Measurements from ENCODE around the gene ZFYVE16.
"Not testable (repeated sequence)": the region's sequence is repeated elsewhere in the genome, so short reads cannot be mapped to it uniquely, and the experiment has no call there.

The ZFYVE16 gene

GRCh38 chr5:80391267-80391666 lies 16.6 kb upstream of the ZFYVE16 start:
- H3K9me3 ChIP-seq (ENCODE audit: control insufficient read depth, insufficient read depth, low read depth, low read length); POLR2A ChIA-PET; H3K4me3 ChIP-seq (ENCODE audit: low read depth, low read length); H3K4me1 ChIP-seq (ENCODE audit: control insufficient read depth, insufficient read depth, low read length); H3K36me3 ChIP-seq (ENCODE audit: control insufficient read depth in 2 of 2, insufficient read depth in 1 of 2, low read length in 2 of 2); H3K27ac ChIP-seq (ENCODE audit: extremely low read depth, low read depth, low read length); CTCF ChIA-PET: not testable (repeated sequence)
- TF ChIP-seq ZNF580 (tag by site-specific recombination; IDR thresholded peaks at IDR 0.05) (0 out of 2 replicates have a peak, but pooled peaks have one; percentile 43), ZNF146 (tag by site-specific recombination; IDR thresholded peaks at IDR 0.05) (peak; percentile 87), ZNF280D (tag by site-specific recombination; IDR thresholded peaks at IDR 0.05) (peak; percentile 61; the same call in 1 of the 2 replicates)

DNA sequence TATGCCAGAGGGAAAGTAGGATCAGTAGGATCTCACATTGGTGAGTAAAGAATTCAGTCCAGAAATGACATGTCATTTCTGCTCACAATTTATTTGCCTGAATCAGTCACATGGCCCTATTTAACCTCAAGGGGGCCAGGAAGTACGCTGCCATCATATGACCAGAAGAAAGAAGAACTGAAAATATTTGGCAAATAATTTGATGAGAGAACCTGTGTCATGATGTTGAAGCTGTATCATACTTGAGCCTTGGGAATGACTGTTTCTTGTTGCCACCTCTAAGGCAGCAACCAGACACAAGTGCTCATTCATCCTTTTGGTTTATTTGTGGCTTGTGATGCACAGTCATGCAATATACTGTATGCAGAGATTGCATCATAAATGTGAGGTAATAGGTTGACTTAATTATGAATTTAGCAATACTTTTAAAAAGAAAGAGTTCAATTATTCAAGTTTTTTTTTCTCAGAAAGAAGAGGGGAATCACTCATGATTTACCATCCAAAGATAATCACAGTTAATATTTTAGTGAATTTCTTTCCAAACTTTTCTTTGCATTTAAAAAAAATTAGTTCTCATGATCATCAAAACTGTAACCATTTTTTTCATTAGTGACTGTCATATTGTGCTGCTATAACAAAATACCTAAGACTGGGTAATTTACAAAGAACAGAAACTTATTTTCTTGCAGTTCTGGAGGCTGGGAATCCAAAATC lies 8.2 kb upstream of the ZFYVE16 start:
- Histone ChIP-seq H3K9me3 (ENCODE audit: control insufficient read depth, insufficient read depth, low read depth, low read length) (no peaks in the 10 kb centered on the region), H3K4me1 (ENCODE audit: control insufficient read depth, insufficient read depth, low read length) (no peaks in the 10 kb centered on the region), H3K36me3 (ENCODE audit: control insufficient read depth in 2 of 2, insufficient read depth in 1 of 2, low read length in 2 of 2) (no peaks in the 10 kb centered on the region), H3K4me3 (ENCODE audit: low read depth, low read length) (no peak overlapping the region), H3K27ac (ENCODE audit: extremely low read depth, low read depth, low read length) (no peak overlapping the region)
- ChIA-PET POLR2A (no interaction called here), CTCF (no interaction called here)
- TF ChIP-seq GLI4 (tag by site-specific recombination; IDR thresholded peaks at IDR 0.05) (no peak), ZBTB17 (tag by site-specific recombination; IDR thresholded peaks at IDR 0.05) (no peak), ZNF473 (tag by site-specific recombination; IDR thresholded peaks at IDR 0.05) (no peak), ZNF155 (tag by site-specific recombination; IDR thresholded peaks at IDR 0.05) (no peak), IKZF3 (tag by site-specific recombination; IDR thresholded peaks at IDR 0.05) (no peak), SCRT1 (tag by site-specific recombination; IDR thresholded peaks at IDR 0.05; ENCODE audit: borderline replicate concordance) (no peak), ZNF629 (tag by site-specific recombination; IDR thresholded peaks at IDR 0.05) (0 out of 2 replicates have a peak, but pooled peaks have one; percentile 45), GFI1B (tag by site-specific recombination; IDR thresholded peaks at IDR 0.05) (no peak), ZBTB44 (tag by site-specific recombination; IDR thresholded peaks at IDR 0.05) (no peak), EGR2 (tag by site-specific recombination; IDR thresholded peaks at IDR 0.05; ENCODE audit: low read depth) (no peak), ZNF585B (tag by site-specific recombination; IDR thresholded peaks at IDR 0.05) (no peak), ZNF626 (tag by site-specific recombination; IDR thresholded peaks at IDR 0.05) (no peak), HOXC10 (CRISPR knock-in tag; IDR thresholded peaks at IDR 0.05) (no peak), ZNF530 (tag by site-specific recombination; IDR thresholded peaks at IDR 0.05; ENCODE audit: low read depth) (no peak), SETDB1 (IDR thresholded peaks at IDR 0.05; ENCODE audit: insufficient read length, low read length) (no peak), KLF16 (tag by site-specific recombination; IDR thresholded peaks at IDR 0.05) (no peak), KLF7 (tag by site-specific recombination; IDR thresholded peaks at IDR 0.05; ENCODE audit: borderline replicate concordance) (no peak), ZNF707 (tag by site-specific recombination; IDR thresholded peaks at IDR 0.05) (no peak), BCL11A (tag by site-specific recombination; IDR thresholded peaks at IDR 0.05; ENCODE audit: low read depth) (no peak), ZNF184 (tag by site-specific recombination; IDR thresholded peaks at IDR 0.05) (0 out of 2 replicates have a peak, but pooled peaks have one; percentile 18), ZNF335 (tag by site-specific recombination; conservative IDR thresholded peaks at IDR 0.05) (peak; percentile 77), ZNF433 (tag by site-specific recombination; IDR thresholded peaks at IDR 0.05; ENCODE audit: low read depth) (no peak)
- TF ChIP-seq, protein P1, sequence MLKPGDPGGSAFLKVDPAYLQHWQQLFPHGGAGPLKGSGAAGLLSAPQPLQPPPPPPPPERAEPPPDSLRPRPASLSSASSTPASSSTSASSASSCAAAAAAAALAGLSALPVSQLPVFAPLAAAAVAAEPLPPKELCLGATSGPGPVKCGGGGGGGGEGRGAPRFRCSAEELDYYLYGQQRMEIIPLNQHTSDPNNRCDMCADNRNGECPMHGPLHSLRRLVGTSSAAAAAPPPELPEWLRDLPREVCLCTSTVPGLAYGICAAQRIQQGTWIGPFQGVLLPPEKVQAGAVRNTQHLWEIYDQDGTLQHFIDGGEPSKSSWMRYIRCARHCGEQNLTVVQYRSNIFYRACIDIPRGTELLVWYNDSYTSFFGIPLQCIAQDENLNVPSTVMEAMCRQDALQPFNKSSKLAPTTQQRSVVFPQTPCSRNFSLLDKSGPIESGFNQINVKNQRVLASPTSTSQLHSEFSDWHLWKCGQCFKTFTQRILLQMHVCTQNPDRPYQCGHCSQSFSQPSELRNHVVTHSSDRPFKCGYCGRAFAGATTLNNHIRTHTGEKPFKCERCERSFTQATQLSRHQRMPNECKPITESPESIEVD (tag by site-specific recombination; IDR thresholded peaks at IDR 0.05), result no peak
- TF ChIP-seq, protein P2, sequence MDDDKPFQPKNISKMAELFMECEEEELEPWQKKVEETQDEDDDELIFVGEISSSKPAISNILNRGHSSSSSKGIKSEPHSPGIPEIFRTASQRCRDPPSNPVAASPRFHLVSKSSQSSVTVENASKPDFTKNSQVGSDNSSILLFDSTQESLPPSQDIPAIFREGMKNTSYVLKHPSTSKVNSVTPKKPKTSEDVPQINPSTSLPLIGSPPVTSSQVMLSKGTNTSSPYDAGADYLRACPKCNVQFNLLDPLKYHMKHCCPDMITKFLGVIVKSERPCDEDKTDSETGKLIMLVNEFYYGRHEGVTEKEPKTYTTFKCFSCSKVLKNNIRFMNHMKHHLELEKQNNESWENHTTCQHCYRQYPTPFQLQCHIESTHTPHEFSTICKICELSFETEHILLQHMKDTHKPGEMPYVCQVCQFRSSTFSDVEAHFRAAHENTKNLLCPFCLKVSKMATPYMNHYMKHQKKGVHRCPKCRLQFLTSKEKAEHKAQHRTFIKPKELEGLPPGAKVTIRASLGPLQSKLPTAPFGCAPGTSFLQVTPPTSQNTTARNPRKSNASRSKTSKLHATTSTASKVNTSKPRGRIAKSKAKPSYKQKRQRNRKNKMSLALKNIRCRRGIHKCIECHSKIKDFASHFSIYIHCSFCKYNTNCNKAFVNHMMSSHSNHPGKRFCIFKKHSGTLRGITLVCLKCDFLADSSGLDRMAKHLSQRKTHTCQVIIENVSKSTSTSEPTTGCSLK (tag by site-specific recombination; IDR thresholded peaks at IDR 0.05), result no peak

Data from HEK293 (cell line).